ENCODE measurements around the gene S100A7.

DNA sequence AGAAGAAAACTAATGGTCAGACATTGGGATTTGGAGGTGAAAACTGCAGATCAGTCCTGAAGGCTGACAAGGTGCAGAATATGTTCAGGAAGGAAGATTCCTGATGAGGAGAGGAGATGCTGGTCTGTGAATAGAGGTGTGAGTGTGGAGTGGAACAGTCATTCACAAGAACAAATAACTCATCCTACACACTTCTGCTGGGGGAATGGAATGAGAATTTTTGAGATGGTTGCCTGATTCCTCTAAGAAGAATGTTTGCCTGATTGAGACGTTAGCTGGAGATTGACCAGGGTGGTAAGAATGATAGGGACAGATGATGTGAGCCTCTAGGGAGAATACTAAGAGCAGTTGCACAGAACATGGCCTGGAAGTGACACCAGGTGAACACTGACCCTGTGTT is 4.1 kb downstream of the S100A7 start:
- no peak for TF ChIP-seq MYC (IDR thresholded peaks at IDR 0.05; ENCODE audit: low read depth, low read length)
- TF ChIP-seq, protein P1, sequence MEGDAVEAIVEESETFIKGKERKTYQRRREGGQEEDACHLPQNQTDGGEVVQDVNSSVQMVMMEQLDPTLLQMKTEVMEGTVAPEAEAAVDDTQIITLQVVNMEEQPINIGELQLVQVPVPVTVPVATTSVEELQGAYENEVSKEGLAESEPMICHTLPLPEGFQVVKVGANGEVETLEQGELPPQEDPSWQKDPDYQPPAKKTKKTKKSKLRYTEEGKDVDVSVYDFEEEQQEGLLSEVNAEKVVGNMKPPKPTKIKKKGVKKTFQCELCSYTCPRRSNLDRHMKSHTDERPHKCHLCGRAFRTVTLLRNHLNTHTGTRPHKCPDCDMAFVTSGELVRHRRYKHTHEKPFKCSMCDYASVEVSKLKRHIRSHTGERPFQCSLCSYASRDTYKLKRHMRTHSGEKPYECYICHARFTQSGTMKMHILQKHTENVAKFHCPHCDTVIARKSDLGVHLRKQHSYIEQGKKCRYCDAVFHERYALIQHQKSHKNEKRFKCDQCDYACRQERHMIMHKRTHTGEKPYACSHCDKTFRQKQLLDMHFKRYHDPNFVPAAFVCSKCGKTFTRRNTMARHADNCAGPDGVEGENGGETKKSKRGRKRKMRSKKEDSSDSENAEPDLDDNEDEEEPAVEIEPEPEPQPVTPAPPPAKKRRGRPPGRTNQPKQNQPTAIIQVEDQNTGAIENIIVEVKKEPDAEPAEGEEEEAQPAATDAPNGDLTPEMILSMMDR (IDR thresholded peaks at IDR 0.05; ENCODE audit: low read depth, low read length) = no peak
- TF ChIP-seq, protein P2, sequence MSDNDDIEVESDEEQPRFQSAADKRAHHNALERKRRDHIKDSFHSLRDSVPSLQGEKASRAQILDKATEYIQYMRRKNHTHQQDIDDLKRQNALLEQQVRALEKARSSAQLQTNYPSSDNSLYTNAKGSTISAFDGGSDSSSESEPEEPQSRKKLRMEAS (IDR thresholded peaks at IDR 0.05; ENCODE audit: low read depth, low read length) = no peak
- no peak for TF ChIP-seq POLR2A (IDR thresholded peaks at IDR 0.05; ENCODE audit: extremely low read depth, insufficient read length)

Data from NB4 (cell line).